ENCODE data around the gene C6orf120.

GRCh38 chr6:169659820-169660610 is 41.9 kb upstream of the C6orf120 start:
- no peak for TF ChIP-seq CTCF (IDR thresholded peaks at IDR 0.05; ENCODE audit: insufficient read depth, low read depth, low read length)
- no peak for TF ChIP-seq EZH2 (IDR thresholded peaks at IDR 0.05; ENCODE audit: insufficient read depth, low read length)
